Right renal cortex interstitium (tissue), 3 donors: ENCODE data around the gene SLC7A5. TPM values are rescaled to one million over a fixed set of nuclear protein-coding genes. Genes with fewer than 3 reads are reported as not detected.
"Not testable (repeated sequence)": the region's sequence is repeated elsewhere in the genome, so short reads cannot be mapped to it uniquely, and the experiment has no call there.

Experiments used
- DNase-seq, 3 donors: peaks; one replicate each; pipeline ENCODE4 v3.0.0-alpha.2; 2013; ENCODE audit warnings: low read depth in 3 of 3, low spot score in 2 of 3
- polyA plus RNA-seq, 3 donors: library from polyadenylated mRNA; unstranded; fragments of 120-200 nt; gene quantifications; one replicate each; pipeline ENCODE4 v1.2.1, GENCODE V29; 2013; ENCODE audit not compliant: insufficient read length in 3 of 3

Gene SLC7A5
- polyA plus RNA-seq, 3 donors, result 2.8 to 4.3 (median 4.1) TPM

DNA sequence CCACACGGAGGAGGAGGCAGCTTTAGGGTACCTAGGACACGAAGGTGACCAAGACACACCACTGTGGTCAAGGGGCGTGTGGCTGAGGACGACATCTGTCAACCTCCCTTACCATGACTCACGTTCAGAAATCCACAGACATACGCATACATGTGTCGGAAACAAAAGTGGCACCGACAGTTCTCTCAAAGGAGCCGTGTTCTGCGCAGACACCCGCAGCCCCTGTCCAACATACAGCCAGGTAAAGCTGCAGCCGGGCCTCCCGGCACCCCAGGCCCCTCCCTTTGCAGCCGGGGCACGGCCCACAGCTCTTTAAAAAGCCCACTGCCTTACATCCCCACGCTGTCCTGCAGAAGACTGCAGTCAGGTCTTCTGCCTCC lies 63.1 kb downstream of the SLC7A5 start:
- DNase-seq, result no peak

DNA sequence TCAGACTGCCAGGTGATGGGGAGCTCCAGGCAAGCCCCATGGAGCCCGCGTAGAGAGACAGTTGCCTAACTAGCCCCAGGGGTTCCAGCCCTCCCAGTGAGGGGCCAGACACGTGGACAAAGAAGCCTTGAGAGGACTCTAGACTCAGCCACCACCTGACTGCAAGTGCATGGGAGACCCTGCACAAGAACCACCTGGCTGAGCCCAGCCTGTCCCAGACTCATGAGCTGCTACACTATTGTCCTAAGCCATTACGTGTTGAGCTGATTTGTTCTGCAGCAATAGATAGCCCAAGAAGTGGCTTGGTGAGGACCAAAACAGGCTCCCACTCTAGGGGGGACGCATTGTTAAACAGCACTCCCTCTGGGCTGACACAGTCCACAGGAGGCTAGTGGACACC lies 65.9 kb downstream of the SLC7A5 start:
- DNase-seq, result no peak

DNA sequence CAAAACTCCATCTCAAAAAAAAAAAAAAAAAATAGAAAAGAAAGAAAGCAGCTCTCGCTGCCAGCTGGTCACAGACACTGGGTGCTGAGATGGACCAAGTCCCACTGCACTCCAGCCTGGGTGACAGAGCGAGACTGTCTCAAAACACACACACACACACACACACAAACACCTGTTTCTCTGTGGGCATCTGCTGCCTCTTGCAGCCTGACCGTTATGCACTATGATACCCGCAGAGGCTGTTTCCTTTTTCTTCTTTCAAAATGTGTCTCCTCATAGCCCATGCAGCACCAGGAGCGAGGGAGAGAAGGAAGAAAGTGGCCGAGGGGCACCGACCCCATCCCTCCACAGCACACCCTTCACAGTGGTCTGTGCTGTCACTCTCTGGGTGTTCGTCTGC lies 66.6 kb downstream of the SLC7A5 start:
- no peak for DNase-seq

DNA sequence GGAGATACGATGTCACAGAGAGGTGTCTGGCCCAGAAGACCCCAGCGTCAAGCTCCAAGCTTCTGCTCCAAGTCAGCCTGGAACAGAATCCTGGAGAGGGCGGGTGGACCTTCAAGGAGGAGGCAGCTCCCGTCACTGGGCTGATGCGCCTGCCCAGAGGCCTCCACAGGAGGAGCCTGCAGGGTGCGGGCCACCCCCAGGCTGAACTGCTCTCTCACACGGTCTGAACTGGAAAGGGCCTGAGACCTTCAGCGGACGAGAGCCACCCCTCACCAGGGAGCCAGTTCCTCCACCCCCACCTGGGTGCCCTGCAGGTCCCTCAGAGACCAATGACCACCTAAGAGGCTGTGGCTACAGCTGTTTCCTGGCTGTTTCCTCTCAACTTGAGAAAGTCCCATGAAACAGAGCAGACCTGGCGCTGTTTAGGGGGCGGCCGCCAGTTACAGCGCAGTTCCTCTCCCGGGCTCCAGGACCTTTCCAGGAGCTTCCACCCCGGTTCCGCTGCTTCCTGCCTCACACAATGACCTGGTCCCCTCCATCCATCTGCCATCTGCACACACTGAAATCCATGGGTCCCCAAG lies 67.5 kb downstream of the SLC7A5 start:
- DNase-seq, result no peak

DNA sequence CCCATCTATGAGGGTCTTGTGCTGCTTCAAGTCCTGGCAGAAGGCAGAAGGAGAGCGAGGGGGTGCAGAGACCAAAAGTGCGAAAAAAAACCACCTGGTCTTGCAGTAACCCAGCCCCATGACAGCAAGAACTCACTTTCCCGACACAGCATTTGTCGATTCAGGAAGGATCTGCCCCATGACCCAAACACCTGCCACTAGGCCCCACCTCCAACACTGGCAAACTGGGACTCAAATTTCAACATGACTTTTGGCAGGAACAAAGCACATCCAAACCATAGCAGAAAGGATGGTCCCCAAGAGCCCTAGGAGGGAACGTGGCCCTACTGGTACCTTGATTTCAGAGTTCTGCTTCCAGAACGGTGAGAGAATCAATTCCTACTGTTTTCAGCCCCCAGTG lies 68.8 kb downstream of the SLC7A5 start:
- DNase-seq, result no peak

DNA sequence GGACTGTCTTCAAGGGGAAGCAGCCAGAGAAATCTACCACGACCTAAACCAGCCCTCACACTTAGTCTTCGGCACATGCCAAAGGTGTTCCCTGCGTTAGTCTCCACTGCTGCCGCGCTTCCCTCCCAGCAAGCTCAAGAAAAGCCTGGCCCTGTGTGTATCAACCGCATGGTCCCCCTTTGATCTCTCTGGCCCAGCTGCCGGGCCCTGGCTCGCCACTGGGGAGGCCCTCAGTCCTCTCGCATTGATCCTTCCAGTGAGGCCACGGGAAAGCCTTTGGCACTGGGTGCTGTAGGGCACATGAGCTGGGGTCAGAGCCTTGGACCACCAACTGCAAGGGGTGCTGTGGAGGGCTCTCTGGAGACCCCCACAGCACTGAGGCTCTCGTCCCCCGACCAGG lies 74.0 kb downstream of the SLC7A5 start:
- DNase-seq, result no peak

DNA sequence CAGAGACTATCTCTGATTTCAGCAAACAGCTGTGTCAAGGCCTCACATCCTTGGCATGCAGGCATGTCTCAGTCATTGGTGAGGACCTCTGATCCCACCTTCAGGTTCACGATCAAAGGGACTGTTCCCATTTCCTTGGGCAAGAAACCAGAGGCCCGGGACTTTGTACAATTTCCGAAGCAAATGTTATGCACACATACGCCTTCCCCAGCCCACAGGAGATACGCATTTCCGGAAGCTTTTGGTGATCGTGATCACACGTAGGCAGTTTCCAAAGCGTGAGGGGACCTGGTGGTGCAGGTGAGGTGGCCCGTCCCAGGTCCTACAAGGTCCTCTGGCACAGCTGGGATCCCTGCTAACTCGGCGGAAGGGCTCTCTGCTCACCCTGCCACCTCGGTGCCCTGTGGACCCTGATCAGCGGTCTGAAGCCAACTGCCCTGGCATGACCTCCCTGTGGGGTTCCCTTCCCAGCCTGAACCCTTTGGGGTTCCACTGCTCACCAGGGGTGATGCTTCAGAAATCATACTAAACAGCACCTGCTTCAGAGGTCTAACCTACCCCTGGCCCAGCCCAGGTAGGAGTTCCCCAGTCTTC lies 74.7 kb downstream of the SLC7A5 start:
- DNase-seq, result no peak

DNA sequence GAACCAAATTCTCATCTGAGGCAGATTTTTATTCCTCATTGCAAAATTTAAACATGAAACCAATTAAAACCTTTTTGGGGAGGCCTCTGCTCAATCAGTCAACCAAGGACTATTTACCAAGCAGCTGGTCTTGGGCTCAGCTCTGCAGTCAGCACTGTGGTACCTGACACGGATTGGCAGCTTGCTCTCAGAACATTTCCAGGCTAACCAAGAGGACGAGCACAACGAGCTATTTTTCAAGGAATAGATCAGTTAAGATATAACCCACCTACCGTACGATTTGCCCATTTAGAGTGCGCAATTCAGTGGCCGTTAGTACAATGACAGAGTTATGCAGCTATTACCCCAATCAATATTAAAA lies 77.1 kb downstream of the SLC7A5 start:
- DNase-seq, result no peak

DNA sequence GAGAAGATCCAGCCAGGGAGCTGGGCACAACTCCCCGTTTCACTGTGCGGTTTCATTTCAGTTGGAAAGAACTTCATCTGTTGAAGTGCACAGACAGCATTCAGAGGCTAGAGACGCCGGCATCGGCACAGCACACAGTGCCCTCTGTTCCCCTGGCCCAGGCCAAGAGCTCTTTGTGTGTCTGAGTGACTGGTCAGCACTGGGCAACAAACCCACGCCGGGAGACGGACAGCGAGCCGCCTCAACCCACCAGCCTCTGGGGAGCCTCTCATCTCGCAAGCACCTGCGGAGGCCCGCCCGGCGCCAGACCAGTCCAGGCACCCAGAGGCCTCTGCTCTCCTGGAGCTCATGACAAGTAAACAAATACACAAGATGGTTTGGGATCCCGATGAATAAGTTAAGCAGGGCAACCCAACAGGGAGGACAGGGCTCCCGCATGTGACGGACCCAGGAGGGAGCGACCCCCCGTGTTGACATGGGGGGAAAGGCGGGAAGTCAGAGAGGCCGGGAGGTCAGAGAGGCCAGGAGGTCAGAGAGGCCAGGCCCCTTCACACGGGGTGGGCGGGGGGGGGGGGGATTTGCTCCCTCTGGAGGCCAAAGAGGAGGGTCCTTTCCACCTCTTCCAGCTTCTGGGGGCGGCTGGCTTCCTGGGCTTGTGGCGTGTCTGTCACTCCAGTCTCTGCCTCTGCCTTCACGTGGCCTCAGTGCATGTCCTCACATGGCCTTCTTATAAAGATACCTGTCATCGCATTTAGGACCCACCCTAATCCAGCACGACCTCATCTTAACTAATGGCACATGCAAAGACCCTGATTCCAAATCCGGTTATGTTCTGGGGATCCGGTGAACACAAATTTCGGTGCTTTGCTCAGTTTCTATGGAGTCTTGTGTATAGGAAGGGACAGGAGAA lies 77.8 kb downstream of the SLC7A5 start:
- no peak for DNase-seq

DNA sequence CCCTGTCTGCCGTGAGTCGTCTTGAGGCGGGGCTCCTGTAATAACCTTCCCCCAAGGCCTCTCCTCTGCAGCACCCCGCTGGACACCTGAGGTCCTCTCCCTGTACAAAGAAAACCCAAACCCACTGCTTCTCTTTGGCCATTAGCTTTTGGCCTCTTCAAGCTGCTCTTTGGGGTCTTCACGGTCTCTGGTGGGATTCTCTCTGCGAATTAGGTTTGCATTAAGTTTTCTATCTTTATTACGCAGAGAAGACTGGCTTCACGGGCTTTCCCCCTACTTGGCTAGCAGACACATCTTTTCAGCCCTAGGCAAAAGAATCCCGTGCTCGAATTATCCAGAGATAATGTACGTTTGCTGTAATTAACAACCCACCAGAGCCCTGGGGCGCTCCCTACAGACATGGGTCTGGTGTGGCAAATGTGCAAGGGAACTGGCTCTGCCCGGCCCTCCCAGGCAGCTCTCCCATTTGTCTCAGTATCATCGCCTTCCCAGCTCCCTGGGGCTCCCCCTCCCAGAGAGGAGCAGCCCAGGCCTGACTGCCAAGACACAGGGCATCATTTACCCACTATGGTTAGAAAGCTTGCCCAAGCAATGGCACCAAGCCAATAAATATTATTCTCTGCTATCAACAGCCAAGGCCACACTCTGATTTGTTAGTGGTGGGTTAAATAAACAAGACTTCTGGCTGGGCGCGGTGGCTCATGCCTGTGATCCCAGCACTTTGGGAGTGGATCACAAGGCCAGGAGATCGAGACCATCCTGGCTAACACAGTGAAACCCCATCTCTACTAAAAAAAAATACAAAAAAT lies 78.8 kb downstream of the SLC7A5 start:
- DNase-seq, result no peak

DNA sequence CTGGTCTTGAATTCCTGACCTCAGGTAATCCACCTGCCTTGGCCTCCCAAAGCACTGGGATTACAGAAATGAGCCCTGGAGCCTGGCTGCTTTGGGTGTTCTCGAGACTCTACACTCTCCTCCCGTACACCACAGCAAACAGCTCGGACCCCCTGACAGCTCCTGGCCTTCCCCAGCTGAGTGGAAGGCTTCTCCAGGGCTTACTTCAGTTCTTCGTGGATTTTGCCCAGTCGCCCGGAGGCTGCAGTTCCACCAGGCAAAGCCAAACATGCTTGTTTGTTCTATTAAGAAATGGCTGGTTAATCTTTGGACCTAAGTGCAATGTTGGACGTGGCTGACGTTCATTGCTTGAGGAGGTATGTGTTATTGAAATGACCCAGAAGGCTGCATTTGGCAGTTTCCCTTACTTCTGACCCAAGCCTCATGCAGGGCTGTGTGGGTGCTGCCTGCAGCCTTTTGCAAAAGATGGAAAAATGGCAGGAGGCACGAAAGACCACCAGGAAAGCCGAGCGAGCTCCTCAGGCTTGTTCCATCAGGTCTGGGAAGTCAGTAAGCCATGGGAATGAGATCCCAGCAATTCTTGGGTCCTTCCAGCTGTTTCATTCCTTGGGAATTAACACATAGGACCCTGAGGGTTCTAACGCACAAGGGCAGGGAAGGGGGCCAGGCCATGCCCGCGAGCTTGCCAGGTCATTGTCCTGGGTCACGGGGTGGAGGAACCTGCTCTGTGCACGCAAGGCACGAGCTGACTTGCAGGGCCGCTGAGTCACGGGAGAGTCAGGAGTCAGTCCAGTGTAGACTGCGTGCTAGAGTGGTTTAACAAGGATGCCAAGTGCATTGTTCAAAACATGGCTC lies 79.6 kb downstream of the SLC7A5 start:
- DNase-seq, result no peak

DNA sequence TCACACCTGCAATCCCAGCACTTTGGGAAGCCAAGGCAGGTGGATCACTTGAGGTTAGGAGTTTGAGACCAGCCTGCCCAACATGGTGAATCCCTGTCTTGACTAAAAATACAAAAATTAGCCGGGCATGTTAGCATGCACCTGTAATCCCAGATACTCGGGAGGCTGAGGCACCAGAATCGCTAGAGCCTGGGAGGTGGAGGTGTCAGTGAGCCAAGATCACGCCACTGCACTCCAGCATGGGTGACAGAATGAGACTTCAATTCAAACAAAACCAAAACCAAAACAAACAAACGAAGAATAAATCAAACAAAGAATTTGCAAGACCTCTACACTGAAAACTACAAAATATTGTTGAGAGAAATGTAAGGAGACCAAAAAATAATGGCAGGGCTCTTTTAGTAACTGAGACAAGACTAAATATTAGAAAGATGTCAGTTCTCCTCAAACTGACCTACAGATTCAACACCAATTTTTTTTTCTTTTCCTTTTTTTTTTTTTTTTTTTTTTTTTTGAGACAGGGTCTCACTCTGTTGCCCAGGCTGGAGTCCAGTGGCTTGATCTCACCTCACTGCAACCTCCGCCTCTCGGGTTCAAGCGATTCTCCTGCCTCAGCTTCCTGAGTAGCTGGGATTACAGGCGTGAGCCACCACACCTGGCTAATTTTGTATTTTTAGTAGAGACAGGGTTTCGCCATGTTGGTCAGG lies 80.4 kb downstream of the SLC7A5 start:
- DNase-seq, result not testable (repeated sequence)

DNA sequence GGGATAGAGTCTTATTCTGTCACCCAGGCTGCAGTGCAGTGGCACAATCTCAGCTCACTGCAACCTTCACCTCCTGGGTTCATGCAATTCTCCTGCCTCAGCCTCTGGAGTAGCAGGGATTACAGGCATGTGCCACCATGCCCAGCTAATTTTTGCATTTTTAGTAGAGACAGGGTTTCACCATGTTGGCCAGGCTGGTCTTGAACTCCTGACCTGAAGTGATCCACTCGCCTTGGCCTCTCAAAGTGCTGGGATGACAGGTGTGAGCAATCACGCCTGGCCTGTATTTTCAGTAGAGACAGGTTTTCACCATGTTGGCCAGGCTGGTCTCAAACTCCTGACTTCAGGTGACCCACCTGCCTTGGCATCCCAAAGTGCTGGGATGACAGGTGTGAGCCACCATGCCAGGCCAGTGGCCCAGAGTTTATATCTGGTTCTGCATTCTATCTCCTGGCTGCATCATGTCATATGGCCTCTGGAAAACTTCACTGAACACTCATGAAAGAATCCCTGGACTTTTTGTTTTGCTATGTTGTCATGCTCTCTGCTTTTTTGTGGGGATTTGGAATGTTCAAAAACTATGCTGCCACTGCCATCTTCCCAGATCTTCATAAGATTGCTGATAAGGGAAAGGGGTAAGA lies 81.7 kb downstream of the SLC7A5 start:
- DNase-seq, result not testable (repeated sequence)

DNA sequence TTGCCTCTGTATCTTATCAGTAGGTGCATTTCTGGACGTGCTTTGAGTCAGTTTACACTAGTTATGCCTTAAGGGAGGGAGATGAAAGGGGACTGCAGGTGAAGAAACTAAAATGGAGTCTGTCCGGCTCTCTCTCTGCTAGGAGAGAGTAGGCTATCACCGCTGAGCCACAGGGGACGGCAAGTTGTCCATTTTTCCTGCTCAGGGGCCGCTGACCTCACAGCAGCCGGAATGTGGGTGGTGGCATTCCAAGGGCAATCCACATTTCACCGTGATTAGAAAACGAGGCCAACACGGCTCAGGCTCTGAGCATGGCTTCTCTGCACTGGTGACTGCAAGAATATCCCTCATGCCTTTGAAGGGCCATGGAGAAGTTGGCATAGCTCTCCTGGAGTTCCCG lies 84.5 kb downstream of the SLC7A5 start:
- DNase-seq, result no peak

DNA sequence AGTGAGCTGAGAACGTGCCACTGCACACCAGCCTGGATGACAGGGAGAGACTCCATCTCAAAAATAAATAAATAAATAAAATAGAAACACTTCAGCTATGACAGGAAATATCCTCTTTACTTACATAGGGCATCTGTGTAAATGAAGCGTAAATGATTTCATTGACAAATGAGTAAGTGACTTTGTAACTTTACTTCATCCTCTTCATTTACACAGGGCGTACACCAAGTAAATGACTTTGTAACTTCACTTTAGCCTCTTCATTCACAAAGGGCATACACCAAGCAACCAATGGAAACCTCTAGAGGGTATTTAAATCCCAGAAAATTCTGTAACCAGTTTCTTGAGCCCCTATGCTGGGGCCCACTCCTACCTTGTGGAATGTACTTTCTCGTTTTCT lies 87.3 kb downstream of the SLC7A5 start:
- no peak for DNase-seq

DNA sequence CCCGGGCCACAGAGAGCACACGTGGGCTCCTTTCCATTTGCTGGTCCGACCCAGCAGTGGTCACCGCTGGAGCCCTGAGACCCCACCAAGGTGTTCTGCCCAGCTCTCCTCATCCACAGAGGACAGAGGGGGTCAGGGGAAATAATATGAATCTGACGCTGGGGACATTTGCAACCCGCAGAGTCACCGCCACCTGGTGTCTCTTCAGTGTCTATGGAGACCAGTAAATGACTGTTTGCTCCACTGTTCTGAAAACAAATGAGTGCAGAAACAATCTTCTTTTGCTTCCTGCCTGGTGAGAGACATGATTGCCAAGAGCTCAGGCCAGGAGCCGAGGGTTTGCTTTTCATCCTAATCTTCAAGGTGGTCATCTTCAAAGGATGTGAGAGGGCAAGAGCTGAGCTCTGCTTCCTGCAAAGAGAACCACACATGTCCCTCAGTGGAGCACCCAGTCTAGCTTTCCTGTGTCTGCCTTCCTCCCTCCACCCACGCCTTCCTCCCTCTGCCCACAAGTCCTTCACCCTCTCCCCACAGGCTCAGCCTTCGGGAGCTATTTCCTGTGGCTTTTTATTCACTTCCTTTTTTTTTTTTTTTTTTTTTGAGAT lies 88.8 kb downstream of the SLC7A5 start:
- DNase-seq, result no peak
